Glutamatergic neuron (in vitro differentiated cells): Measurements from ENCODE around the gene MIXL1. TPM values are rescaled to one million over a fixed set of nuclear protein-coding genes. Genes with fewer than 3 reads are reported as not detected.

Source experiments
- DNase-seq: peaks from one replicate; pipeline ENCODE4 v3.0.0; 2022
- H3K27ac Mint-ChIP-seq: one replicate; pipeline ENCODE4 v1.8.0; 2020; ENCODE audit warnings: mild to moderate bottlenecking, mixed read lengths, inconsistent platforms; ENCODE audit not compliant: unreplicated experiment
- H3K27me3 Mint-ChIP-seq: one replicate; pipeline ENCODE4 v1.8.0; 2020; ENCODE audit warnings: mild to moderate bottlenecking, moderate library complexity, mixed read lengths, inconsistent platforms; ENCODE audit not compliant: unreplicated experiment
- H3K36me3 Mint-ChIP-seq: one replicate; pipeline ENCODE4 v1.8.0; 2020; ENCODE audit warnings: mild to moderate bottlenecking, mixed read lengths, inconsistent platforms; ENCODE audit not compliant: unreplicated experiment
- H3K4me1 Mint-ChIP-seq: one replicate; pipeline ENCODE4 v1.8.0; 2020; ENCODE audit warnings: mild to moderate bottlenecking, low read depth, mixed read lengths, inconsistent platforms; ENCODE audit not compliant: unreplicated experiment
- H3K4me3 Mint-ChIP-seq: one replicate; pipeline ENCODE4 v1.8.0; 2020; ENCODE audit warnings: mild to moderate bottlenecking, mixed read lengths, inconsistent platforms; ENCODE audit not compliant: unreplicated experiment
- H3K9me3 Mint-ChIP-seq: one replicate; pipeline ENCODE4 v1.8.0; 2020; ENCODE audit warnings: mild to moderate bottlenecking, moderate library complexity, mixed read lengths, inconsistent platforms; ENCODE audit not compliant: unreplicated experiment
- CTCF ChIP-seq: fragments of 200-600 bp; sonication (generic); IDR thresholded peaks from one replicate; pipeline ENCODE4 v1.5.0; 2021; ENCODE audit not compliant: partially characterized antibody, unreplicated experiment
- long read RNA-seq: library from polyadenylated mRNA; unstranded; transcript quantifications from one replicate; pipeline ENCODE4 v2.0.0, GENCODE V29; 2020; ENCODE audit not compliant: unreplicated experiment
- total RNA-seq: library from RNA; stranded (reverse); fragmentation: NEBNext Ultra II Directional; extraction: Animal tissue kit (Norgen Biotek cat#: 25700); gene quantifications from one replicate; pipeline ENCODE4 v1.2.1, GENCODE V29; 2021; ENCODE audit not compliant: unreplicated experiment

Gene MIXL1
- 0.54 TPM for total RNA-seq
- long read RNA-seq = 0 reads

- H3K9me3 Mint-ChIP-seq = peaks cover 1% of the 10 kb centered on the region
- H3K27ac Mint-ChIP-seq = no peak within 1 kb of the TSS
- peak within 1 kb of the TSS; percentile 83 for H3K4me3 Mint-ChIP-seq
- peak; percentile 50 for DNase-seq
- peaks cover 2% of the 10 kb centered on the region for H3K27me3 Mint-ChIP-seq
- no peaks in the 10 kb centered on the region for H3K36me3 Mint-ChIP-seq
- no peak for TF ChIP-seq CTCF
- no peaks in the 10 kb centered on the region for H3K4me1 Mint-ChIP-seq
Observed at GRCh38 chr1:226223157-226223785, at the start of gene MIXL1. Gene MIXL1 (plus strand): TSS chr1:226223664. CDS start chr1:226223682, 18 bp downstream.

GRCh38 chr1:226176870-226177269, 46.6 kb upstream of the MIXL1 start:
- Mint-ChIP-seq H3K27ac (no peak overlapping the region), H3K27me3 (no peaks in the 10 kb centered on the region), H3K4me1 (peaks cover 14% of the 10 kb centered on the region), H3K9me3 (no peaks in the 10 kb centered on the region), H3K4me3 (no peak overlapping the region), H3K36me3 (no peaks in the 10 kb centered on the region)
- TF ChIP-seq CTCF = no peak
- no peak for DNase-seq

- H3K36me3 Mint-ChIP-seq = no peaks in the 10 kb centered on the region
- peak; percentile 19 for DNase-seq
- peak overlapping the region; percentile 83 for H3K27ac Mint-ChIP-seq
- H3K4me3 Mint-ChIP-seq = peak overlapping the region; percentile 52
- peaks cover 2% of the 10 kb centered on the region for H3K9me3 Mint-ChIP-seq
- no peaks in the 10 kb centered on the region for H3K27me3 Mint-ChIP-seq
- TF ChIP-seq CTCF = no peak
- H3K4me1 Mint-ChIP-seq = peaks cover 31% of the 10 kb centered on the region
Observed at GRCh38 chr1:226181996-226182714, 41.3 kb upstream of the MIXL1 start.

GRCh38 chr1:226185141-226186036, 38.1 kb upstream of the MIXL1 start:
- Mint-ChIP-seq H3K27me3 (no peaks in the 10 kb centered on the region), H3K36me3 (no peaks in the 10 kb centered on the region), H3K4me1 (peaks cover 24% of the 10 kb centered on the region), H3K4me3 (peak overlapping the region; percentile 98), H3K27ac (peak overlapping the region; percentile 95), H3K9me3 (peaks cover 2% of the 10 kb centered on the region)
- no peak for DNase-seq
- TF ChIP-seq CTCF = no peak
